BLaER1 (cell line): Measurements from ENCODE around the gene LSP1.
A peak's percentile ranks its signal among the peaks of the same experiment; 100 is the strongest.

Experiments
- H3K27ac ChIP-seq: shearing (Covaris generic); formaldehyde crosslinking; 2 replicates; pipeline ENCODE4 v1.8.1; 2022
- H3K27me3 ChIP-seq: shearing (Covaris generic); formaldehyde crosslinking; 2 replicates; pipeline ENCODE4 v1.8.1; 2022
- H3K36me3 ChIP-seq: shearing (Covaris generic); formaldehyde crosslinking; 2 replicates; pipeline ENCODE4 v1.8.1; 2022
- H3K4me1 ChIP-seq: shearing (Covaris generic); formaldehyde crosslinking; 2 replicates; pipeline ENCODE4 v1.8.1; 2022
- H3K4me2 ChIP-seq: shearing (Covaris generic); formaldehyde crosslinking; 2 replicates; pipeline ENCODE4 v1.8.1; 2022
- H3K4me3 ChIP-seq: shearing (Covaris generic); formaldehyde crosslinking; 2 replicates; pipeline ENCODE4 v1.8.1; 2022
- H3K9ac ChIP-seq: shearing (Covaris generic); formaldehyde crosslinking; 2 replicates; pipeline ENCODE4 v1.8.1; 2022
- H3K9me3 ChIP-seq: shearing (Covaris generic); formaldehyde crosslinking; 2 replicates; pipeline ENCODE4 v1.8.1; 2022
- H4K20me1 ChIP-seq: shearing (Covaris generic); formaldehyde crosslinking; 2 replicates; pipeline ENCODE4 v1.8.1; 2022
- Cebpa-rat ChIP-seq: shearing (Covaris generic); IDR thresholded peaks from 2 replicates; pipeline ENCODE4 v1.8.1; 2022

Gene LSP1

GRCh38 chr11:1863352-1864216 is 10.7 kb downstream of the LSP1 start:
- H3K27me3 ChIP-seq = peaks cover 64% of the 10 kb centered on the region
- no peak overlapping the region for H3K4me2 ChIP-seq
- TF ChIP-seq Cebpa-rat = no peak
- no peaks in the 10 kb centered on the region for H3K9me3 ChIP-seq
- H3K9ac ChIP-seq = no peak overlapping the region
- H3K4me1 ChIP-seq = peaks cover 37% of the 10 kb centered on the region
- H3K4me3 ChIP-seq = no peak overlapping the region
- peaks cover 48% of the 10 kb centered on the region for H4K20me1 ChIP-seq
- no peak overlapping the region for H3K27ac ChIP-seq
- no peaks in the 10 kb centered on the region for H3K36me3 ChIP-seq

DNA sequence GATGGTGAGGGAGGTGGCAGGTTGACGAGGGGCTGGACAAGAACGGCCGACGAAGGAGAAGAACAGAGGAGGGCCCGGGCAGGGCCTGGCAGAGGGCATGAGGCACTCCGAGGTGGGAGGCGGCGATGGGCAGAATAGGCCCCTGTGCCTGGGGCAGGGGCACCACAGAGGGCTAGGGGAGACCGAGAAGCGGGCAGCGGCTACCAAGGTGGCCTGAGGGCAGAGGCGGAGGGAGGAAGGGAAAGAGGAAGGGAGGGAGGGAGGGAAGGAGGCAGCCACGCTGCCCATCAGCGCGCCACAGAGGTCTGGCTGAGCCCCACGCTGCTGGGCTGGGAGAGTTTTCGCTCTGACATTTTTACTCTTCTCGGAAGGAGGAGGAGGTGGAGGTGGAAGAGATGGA is 11.3 kb downstream of the LSP1 start:
- no peak overlapping the region for H3K9ac ChIP-seq
- H3K36me3 ChIP-seq = no peaks in the 10 kb centered on the region
- H3K4me2 ChIP-seq = no peak overlapping the region
- no peaks in the 10 kb centered on the region for H3K9me3 ChIP-seq
- H3K4me1 ChIP-seq = peaks cover 43% of the 10 kb centered on the region
- H4K20me1 ChIP-seq = peaks cover 48% of the 10 kb centered on the region
- H3K4me3 ChIP-seq = no peak overlapping the region
- no peak overlapping the region for H3K27ac ChIP-seq
- TF ChIP-seq Cebpa-rat = no peak
- peaks cover 68% of the 10 kb centered on the region for H3K27me3 ChIP-seq

- peaks cover 76% of the 10 kb centered on the region for H3K27me3 ChIP-seq
- no peak overlapping the region for H3K9ac ChIP-seq
- H3K4me2 ChIP-seq = peak overlapping the region; percentile 29; the same call in 1 of the 2 replicates
- H3K4me1 ChIP-seq = peaks cover 52% of the 10 kb centered on the region
- H3K36me3 ChIP-seq = no peaks in the 10 kb centered on the region
- no peaks in the 10 kb centered on the region for H3K9me3 ChIP-seq
- H4K20me1 ChIP-seq = peaks cover 56% of the 10 kb centered on the region
- no peak for TF ChIP-seq Cebpa-rat
- H3K27ac ChIP-seq = no peak overlapping the region
- no peak overlapping the region for H3K4me3 ChIP-seq
Measured at GRCh38 chr11:1864831-1865665, 12.2 kb downstream of the LSP1 start.

DNA sequence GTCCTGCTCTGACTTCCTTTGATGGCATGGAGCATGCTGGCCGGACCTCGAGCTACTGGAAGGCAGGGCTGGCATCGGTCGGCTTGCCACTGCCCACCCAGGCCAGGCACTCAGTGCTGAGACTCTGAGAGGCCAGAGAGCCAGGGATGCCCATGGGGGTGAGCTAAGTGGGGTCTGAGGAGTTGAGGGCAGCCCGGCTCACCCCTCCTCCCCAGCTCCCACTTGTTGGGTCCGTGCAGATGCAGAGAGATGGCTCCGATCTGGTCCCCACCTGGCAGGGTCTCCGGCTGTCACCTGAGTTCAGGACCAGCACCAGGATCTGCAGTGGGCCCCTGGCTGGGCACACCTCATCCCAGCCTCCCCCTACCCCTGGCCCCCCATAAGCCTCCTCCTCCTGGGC is 13.3 kb downstream of the LSP1 start:
- Histone ChIP-seq H3K27ac (no peak overlapping the region), H3K9ac (no peak overlapping the region), H4K20me1 (peaks cover 67% of the 10 kb centered on the region), H3K4me2 (no peak overlapping the region; the same call in 1 of the 2 replicates), H3K4me3 (no peak overlapping the region), H3K9me3 (no peaks in the 10 kb centered on the region), H3K4me1 (peaks cover 63% of the 10 kb centered on the region), H3K27me3 (peaks cover 88% of the 10 kb centered on the region), H3K36me3 (no peaks in the 10 kb centered on the region)
- TF ChIP-seq Cebpa-rat = no peak

DNA sequence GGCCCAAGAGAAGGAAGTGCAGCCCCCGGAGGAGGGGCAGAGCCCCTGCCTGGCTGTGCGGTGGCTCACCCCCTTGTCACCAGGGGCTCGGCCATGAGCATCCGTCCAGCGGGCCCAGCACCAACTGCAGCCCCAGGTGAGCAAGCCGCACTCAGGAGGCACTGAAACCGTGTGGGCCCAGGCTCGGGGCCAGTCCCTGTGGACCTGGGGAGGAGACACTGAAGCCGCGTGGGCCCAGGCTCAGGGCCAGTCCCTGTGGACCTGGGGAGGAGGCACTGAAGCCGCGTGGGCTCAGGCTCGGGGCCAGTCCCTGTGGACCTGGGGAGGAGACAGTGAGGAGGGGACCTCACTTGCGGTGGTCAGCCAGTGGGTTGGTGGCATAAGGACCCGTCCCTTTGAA is 13.9 kb downstream of the LSP1 start:
- H3K27ac ChIP-seq = no peak overlapping the region
- H3K4me1 ChIP-seq = peaks cover 69% of the 10 kb centered on the region
- peak overlapping the region; percentile 36; the same call in 1 of the 2 replicates for H3K4me2 ChIP-seq
- no peaks in the 10 kb centered on the region for H3K36me3 ChIP-seq
- H3K9me3 ChIP-seq = no peaks in the 10 kb centered on the region
- peaks cover 93% of the 10 kb centered on the region for H3K27me3 ChIP-seq
- H4K20me1 ChIP-seq = peaks cover 73% of the 10 kb centered on the region
- H3K9ac ChIP-seq = no peak overlapping the region
- no peak overlapping the region for H3K4me3 ChIP-seq
- TF ChIP-seq Cebpa-rat = no peak

- H3K4me1 ChIP-seq = peaks cover 73% of the 10 kb centered on the region
- H3K27ac ChIP-seq = no peak overlapping the region
- no peak overlapping the region for H3K4me3 ChIP-seq
- H3K9me3 ChIP-seq = no peaks in the 10 kb centered on the region
- no peaks in the 10 kb centered on the region for H3K36me3 ChIP-seq
- H3K27me3 ChIP-seq = peaks cover 88% of the 10 kb centered on the region
- H3K9ac ChIP-seq = no peak overlapping the region
- no peak for TF ChIP-seq Cebpa-rat
- peak overlapping the region; percentile 36 for H3K4me2 ChIP-seq
- H4K20me1 ChIP-seq = peaks cover 78% of the 10 kb centered on the region
Measured at GRCh38 chr11:1867381-1867780, 14.5 kb downstream of the LSP1 start.

- H4K20me1 ChIP-seq = peaks cover 82% of the 10 kb centered on the region
- H3K9me3 ChIP-seq = no peaks in the 10 kb centered on the region
- no peak for TF ChIP-seq Cebpa-rat
- peak overlapping the region; percentile 29; the same call in 1 of the 2 replicates for H3K4me3 ChIP-seq
- no peaks in the 10 kb centered on the region for H3K36me3 ChIP-seq
- H3K27ac ChIP-seq = no peak overlapping the region
- H3K4me1 ChIP-seq = peaks cover 81% of the 10 kb centered on the region
- no peak overlapping the region for H3K9ac ChIP-seq
- H3K4me2 ChIP-seq = peak overlapping the region; percentile 99
- peaks cover 80% of the 10 kb centered on the region for H3K27me3 ChIP-seq
Measured at GRCh38 chr11:1868056-1868635, 15.3 kb downstream of the LSP1 start.

- peaks cover 77% of the 10 kb centered on the region for H4K20me1 ChIP-seq
- no peak overlapping the region for H3K9ac ChIP-seq
- H3K36me3 ChIP-seq = no peaks in the 10 kb centered on the region
- H3K27ac ChIP-seq = no peak overlapping the region
- peak overlapping the region; percentile 99 for H3K4me2 ChIP-seq
- no peak for TF ChIP-seq Cebpa-rat
- H3K4me1 ChIP-seq = peaks cover 83% of the 10 kb centered on the region
- H3K27me3 ChIP-seq = peaks cover 74% of the 10 kb centered on the region
- H3K9me3 ChIP-seq = no peaks in the 10 kb centered on the region
- H3K4me3 ChIP-seq = peak overlapping the region; percentile 33; the same call in 1 of the 2 replicates
Measured at GRCh38 chr11:1868636-1869291, 15.9 kb downstream of the LSP1 start.
